Lower leg skin (tissue), 3 donors: ENCODE measurements around the gene UBR7.
"Not testable (repeated sequence)": the region's sequence is repeated elsewhere in the genome, so short reads cannot be mapped to it uniquely, and the experiment has no call there.

Experiments
- CTCF ChIP-seq, 3 donors: fragments of 450-650 bp; IDR thresholded peaks; one replicate each; pipeline ENCODE4 v1.5.1; 2016; ENCODE audit warnings: antibody characterized with exemption in 3 of 3, mild to moderate bottlenecking in 3 of 3, moderate library complexity in 2 of 3
- POLR2A ChIP-seq, 2 donors: fragments of 450-650 bp; IDR thresholded peaks; one replicate each; pipeline ENCODE4 v1.6.1; 2016 to 2017; ENCODE audit warnings: antibody characterized with exemption in 2 of 2, mild to moderate bottlenecking in 1 of 2, moderate library complexity in 1 of 2

- not testable (repeated sequence) for TF ChIP-seq CTCF, POLR2A (IDR thresholded peaks at IDR 0.05)
These were observed 37.4 kb upstream of the UBR7 start for GRCh38 chr14:93169619-93170018.
